Coronary artery (tissue), 2 donors: ENCODE results near the gene TAOK2.

Experiments used
- DNase-seq: peaks from one replicate; pipeline ENCODE4 v3.0.0-alpha.2; 2017; ENCODE audit warnings: low spot score
- H3K27ac ChIP-seq, 2 donors: fragments of 200-600 bp; sonication (generic); one replicate each; pipeline ENCODE4 v1.5.1; 2016 to 2019
- H3K4me3 ChIP-seq: fragments of 200-600 bp; sonication (generic); 2 replicates; pipeline ENCODE4 v1.5.1; 2016; ENCODE audit warnings: mild to moderate bottlenecking, moderate library complexity
- CTCF ChIP-seq: fragments of 200-600 bp; sonication (generic); IDR thresholded peaks from one replicate; pipeline ENCODE4 v1.5.1; 2019; ENCODE audit warnings: antibody characterized with exemption

Gene TAOK2

GRCh38 chr16:30041841-30042240 lies 68.2 kb downstream of the TAOK2 start:
- no peak for DNase-seq
- Histone ChIP-seq H3K4me3 (no peak overlapping the region), H3K27ac (no peak overlapping the region)
- TF ChIP-seq CTCF = peak; percentile 27
